Stimulated activated CD8-positive, alpha-beta memory T cell treated with anti-CD3 and anti-CD28 coated beads, Interleukin-2, amount 100 ng/mL, for 48 hours (primary cell): Measurements from ENCODE around the gene COL11A1.
"Not testable (repeated sequence)": the region's sequence is repeated elsewhere in the genome, so short reads cannot be mapped to it uniquely, and the experiment has no call there.

Experiments
- DNase-seq, 2 donors: peaks; one replicate each; pipeline ENCODE4 v3.0.0-alpha.2; 2020; ENCODE audit warnings: low read depth in 2 of 2

Gene COL11A1

GRCh38 chr1:103084181-103084580 lies 24.1 kb downstream of the COL11A1 start:
- no peak for DNase-seq

- DNase-seq, result no peak
These were observed 32.9 kb downstream of the COL11A1 start for GRCh38 chr1:103075316-103076000.

GRCh38 chr1:103074224-103074623 lies 34.1 kb downstream of the COL11A1 start:
- DNase-seq, result no peak

GRCh38 chr1:103069201-103069600 lies 39.1 kb downstream of the COL11A1 start:
- DNase-seq, result no peak

- DNase-seq, result no peak
These were observed 44.4 kb downstream of the COL11A1 start for GRCh38 chr1:103063921-103064320.

- no peak for DNase-seq
These were observed 49.9 kb downstream of the COL11A1 start for GRCh38 chr1:103058391-103058790.

- no peak for DNase-seq
These were observed 51.9 kb downstream of the COL11A1 start for GRCh38 chr1:103056423-103056822.

GRCh38 chr1:103028110-103028509 lies 80.2 kb downstream of the COL11A1 start:
- DNase-seq, result not testable (repeated sequence)

GRCh38 chr1:103025858-103026409 lies 82.4 kb downstream of the COL11A1 start:
- no peak for DNase-seq

GRCh38 chr1:103024051-103024450 lies 84.3 kb downstream of the COL11A1 start:
- no peak for DNase-seq

- no peak for DNase-seq
These were observed 106.3 kb downstream of the COL11A1 start for GRCh38 chr1:103002005-103002404.

- no peak for DNase-seq
These were observed 129.4 kb downstream of the COL11A1 start for GRCh38 chr1:102978874-102979273.

- no peak for DNase-seq
These were observed 131.0 kb downstream of the COL11A1 start for GRCh38 chr1:102977292-102977691.

- no peak for DNase-seq
These were observed 137.7 kb downstream of the COL11A1 start for GRCh38 chr1:102970496-102971078.

- DNase-seq, result no peak
These were observed 140.5 kb downstream of the COL11A1 start for GRCh38 chr1:102967786-102968185.

GRCh38 chr1:102961549-102961948 lies 146.8 kb downstream of the COL11A1 start:
- no peak for DNase-seq

- DNase-seq, result no peak
These were observed 153.7 kb downstream of the COL11A1 start for GRCh38 chr1:102954576-102954975.

GRCh38 chr1:102952400-102952799 lies 155.9 kb downstream of the COL11A1 start:
- DNase-seq, result no peak

- DNase-seq, result no peak
These were observed 166.0 kb downstream of the COL11A1 start for GRCh38 chr1:102942324-102942723.

- no peak for DNase-seq
These were observed 166.9 kb downstream of the COL11A1 start for GRCh38 chr1:102941366-102941947.

GRCh38 chr1:102937401-102937800 lies 170.9 kb downstream of the COL11A1 start:
- no peak for DNase-seq

GRCh38 chr1:102933362-102933761 lies 175.0 kb downstream of the COL11A1 start:
- DNase-seq, result not testable (repeated sequence)

- DNase-seq, result no peak
These were observed 188.7 kb downstream of the COL11A1 start for GRCh38 chr1:102919659-102920058.
